ENCODE results near the gene SMAD6.

Gene SMAD6

GRCh38 chr15:66729331-66729951 is 27.4 kb downstream of the SMAD6 start:
- Mint-ChIP-seq H3K36me3 (ENCODE audit: low read depth) (no peaks in the 10 kb centered on the region), H3K9me3 (no peaks in the 10 kb centered on the region)

GRCh38 chr15:66730168-66731021 is 28.4 kb downstream of the SMAD6 start:
- Mint-ChIP-seq H3K36me3 (ENCODE audit: low read depth) (no peaks in the 10 kb centered on the region), H3K4me3 (no peak overlapping the region), H3K27ac (no peak overlapping the region), H3K9me3 (no peaks in the 10 kb centered on the region), H3K27me3 (no peaks in the 10 kb centered on the region), H3K4me1 (ENCODE audit: low read depth) (no peaks in the 10 kb centered on the region)
- no peak for DNase-seq

More at GRCh38 chr15:66729331-66729951, 27.4 kb downstream of the SMAD6 start:
- DNase-seq: no peak
- Mint-ChIP-seq H3K27ac (no peak overlapping the region), H3K4me3 (no peak overlapping the region), H3K4me1 (ENCODE audit: low read depth) (no peaks in the 10 kb centered on the region), H3K27me3 (no peaks in the 10 kb centered on the region)

GRCh38 chr15:66733976-66734375 is 31.9 kb downstream of the SMAD6 start:
- H3K4me1 Mint-ChIP-seq (ENCODE audit: low read depth): no peaks in the 10 kb centered on the region
- H3K9me3 Mint-ChIP-seq: no peaks in the 10 kb centered on the region

GRCh38 chr15:66734961-66735908 is 33.2 kb downstream of the SMAD6 start:
- H3K9me3 Mint-ChIP-seq: no peaks in the 10 kb centered on the region
- no peaks in the 10 kb centered on the region for H3K27me3 Mint-ChIP-seq

More at GRCh38 chr15:66733976-66734375, 31.9 kb downstream of the SMAD6 start:
- no peak for DNase-seq
- H3K27ac Mint-ChIP-seq: no peak overlapping the region
- no peaks in the 10 kb centered on the region for H3K36me3 Mint-ChIP-seq (ENCODE audit: low read depth)
- no peaks in the 10 kb centered on the region for H3K27me3 Mint-ChIP-seq
- H3K4me3 Mint-ChIP-seq: no peak overlapping the region

GRCh38 chr15:66735909-66736305 is 33.9 kb downstream of the SMAD6 start:
- DNase-seq: no peak
- Mint-ChIP-seq H3K9me3 (no peaks in the 10 kb centered on the region), H3K4me3 (no peak overlapping the region), H3K27me3 (no peaks in the 10 kb centered on the region), H3K4me1 (ENCODE audit: low read depth) (no peaks in the 10 kb centered on the region), H3K27ac (no peak overlapping the region), H3K36me3 (ENCODE audit: low read depth) (no peaks in the 10 kb centered on the region)

More at GRCh38 chr15:66734961-66735908, 33.2 kb downstream of the SMAD6 start:
- H3K27ac Mint-ChIP-seq: no peak overlapping the region
- no peaks in the 10 kb centered on the region for H3K4me1 Mint-ChIP-seq (ENCODE audit: low read depth)
- DNase-seq: no peak
- no peaks in the 10 kb centered on the region for H3K36me3 Mint-ChIP-seq (ENCODE audit: low read depth)
- H3K4me3 Mint-ChIP-seq: no peak overlapping the region

GRCh38 chr15:66737243-66738010 is 35.4 kb downstream of the SMAD6 start:
- no peak for DNase-seq
- H3K9me3 Mint-ChIP-seq: no peaks in the 10 kb centered on the region
- H3K27me3 Mint-ChIP-seq: no peaks in the 10 kb centered on the region
- no peak overlapping the region for H3K27ac Mint-ChIP-seq
- H3K36me3 Mint-ChIP-seq (ENCODE audit: low read depth): no peaks in the 10 kb centered on the region
- H3K4me1 Mint-ChIP-seq (ENCODE audit: low read depth): no peaks in the 10 kb centered on the region
- H3K4me3 Mint-ChIP-seq: no peak overlapping the region

GRCh38 chr15:66738116-66738515 is 36.1 kb downstream of the SMAD6 start:
- no peaks in the 10 kb centered on the region for H3K27me3 Mint-ChIP-seq
- H3K9me3 Mint-ChIP-seq: no peaks in the 10 kb centered on the region
- H3K27ac Mint-ChIP-seq: no peak overlapping the region
- H3K4me1 Mint-ChIP-seq (ENCODE audit: low read depth): no peaks in the 10 kb centered on the region
- no peak for DNase-seq
- no peaks in the 10 kb centered on the region for H3K36me3 Mint-ChIP-seq (ENCODE audit: low read depth)
- H3K4me3 Mint-ChIP-seq: no peak overlapping the region

- DNase-seq: no peak
- Mint-ChIP-seq H3K4me1 (ENCODE audit: low read depth) (no peaks in the 10 kb centered on the region), H3K27me3 (no peaks in the 10 kb centered on the region), H3K36me3 (ENCODE audit: low read depth) (no peaks in the 10 kb centered on the region), H3K27ac (no peak overlapping the region), H3K9me3 (no peaks in the 10 kb centered on the region), H3K4me3 (no peak overlapping the region)
Measured at GRCh38 chr15:66738595-66738994, 36.6 kb downstream of the SMAD6 start.

GRCh38 chr15:66739287-66739686 is 37.3 kb downstream of the SMAD6 start:
- H3K36me3 Mint-ChIP-seq (ENCODE audit: low read depth): no peaks in the 10 kb centered on the region
- no peaks in the 10 kb centered on the region for H3K9me3 Mint-ChIP-seq
- H3K27ac Mint-ChIP-seq: no peak overlapping the region
- no peak for DNase-seq
- H3K4me3 Mint-ChIP-seq: no peak overlapping the region
- H3K4me1 Mint-ChIP-seq (ENCODE audit: low read depth): no peaks in the 10 kb centered on the region
- H3K27me3 Mint-ChIP-seq: no peaks in the 10 kb centered on the region

- Mint-ChIP-seq H3K9me3 (no peaks in the 10 kb centered on the region), H3K4me1 (ENCODE audit: low read depth) (no peaks in the 10 kb centered on the region), H3K27me3 (no peaks in the 10 kb centered on the region), H3K27ac (no peak overlapping the region), H3K4me3 (no peak overlapping the region), H3K36me3 (ENCODE audit: low read depth) (no peaks in the 10 kb centered on the region)
- DNase-seq: no peak
Measured at GRCh38 chr15:66740802-66741201, 38.8 kb downstream of the SMAD6 start.

GRCh38 chr15:66741646-66742045 is 39.6 kb downstream of the SMAD6 start:
- Mint-ChIP-seq H3K36me3 (ENCODE audit: low read depth) (no peaks in the 10 kb centered on the region), H3K4me3 (no peak overlapping the region), H3K9me3 (no peaks in the 10 kb centered on the region), H3K4me1 (ENCODE audit: low read depth) (no peaks in the 10 kb centered on the region), H3K27me3 (no peaks in the 10 kb centered on the region), H3K27ac (no peak overlapping the region)
- DNase-seq: no peak

- DNase-seq: no peak
- H3K4me1 Mint-ChIP-seq (ENCODE audit: low read depth): no peaks in the 10 kb centered on the region
- no peak overlapping the region for H3K27ac Mint-ChIP-seq
- no peaks in the 10 kb centered on the region for H3K36me3 Mint-ChIP-seq (ENCODE audit: low read depth)
- H3K9me3 Mint-ChIP-seq: no peaks in the 10 kb centered on the region
- no peak overlapping the region for H3K4me3 Mint-ChIP-seq
- no peaks in the 10 kb centered on the region for H3K27me3 Mint-ChIP-seq
Measured at GRCh38 chr15:66742286-66742685, 40.2 kb downstream of the SMAD6 start.

GRCh38 chr15:66743204-66743603 is 41.2 kb downstream of the SMAD6 start:
- H3K4me3 Mint-ChIP-seq: no peak overlapping the region
- no peaks in the 10 kb centered on the region for H3K36me3 Mint-ChIP-seq (ENCODE audit: low read depth)
- H3K27me3 Mint-ChIP-seq: no peaks in the 10 kb centered on the region
- H3K27ac Mint-ChIP-seq: no peak overlapping the region
- DNase-seq: no peak
- no peaks in the 10 kb centered on the region for H3K4me1 Mint-ChIP-seq (ENCODE audit: low read depth)
- no peaks in the 10 kb centered on the region for H3K9me3 Mint-ChIP-seq

Data from activated T-cell treated with anti-CD3 and anti-CD28 coated beads, Interleukin-2, amount 50 U/mL, for 24 hours (primary cell).